ENCODE data around the gene LAMA5. TPM values are rescaled to one million over a fixed set of nuclear protein-coding genes. Genes with fewer than 3 reads are reported as not detected.
A peak's percentile ranks its signal among the peaks of the same experiment; 100 is the strongest.

The LAMA5 gene
- total and polyA plus RNA-seq, 2 of the 8 experiments (the other 6 are each of a cell fraction or from before 2014, with no cell fraction given), result 34.4 to 225 TPM

DNA sequence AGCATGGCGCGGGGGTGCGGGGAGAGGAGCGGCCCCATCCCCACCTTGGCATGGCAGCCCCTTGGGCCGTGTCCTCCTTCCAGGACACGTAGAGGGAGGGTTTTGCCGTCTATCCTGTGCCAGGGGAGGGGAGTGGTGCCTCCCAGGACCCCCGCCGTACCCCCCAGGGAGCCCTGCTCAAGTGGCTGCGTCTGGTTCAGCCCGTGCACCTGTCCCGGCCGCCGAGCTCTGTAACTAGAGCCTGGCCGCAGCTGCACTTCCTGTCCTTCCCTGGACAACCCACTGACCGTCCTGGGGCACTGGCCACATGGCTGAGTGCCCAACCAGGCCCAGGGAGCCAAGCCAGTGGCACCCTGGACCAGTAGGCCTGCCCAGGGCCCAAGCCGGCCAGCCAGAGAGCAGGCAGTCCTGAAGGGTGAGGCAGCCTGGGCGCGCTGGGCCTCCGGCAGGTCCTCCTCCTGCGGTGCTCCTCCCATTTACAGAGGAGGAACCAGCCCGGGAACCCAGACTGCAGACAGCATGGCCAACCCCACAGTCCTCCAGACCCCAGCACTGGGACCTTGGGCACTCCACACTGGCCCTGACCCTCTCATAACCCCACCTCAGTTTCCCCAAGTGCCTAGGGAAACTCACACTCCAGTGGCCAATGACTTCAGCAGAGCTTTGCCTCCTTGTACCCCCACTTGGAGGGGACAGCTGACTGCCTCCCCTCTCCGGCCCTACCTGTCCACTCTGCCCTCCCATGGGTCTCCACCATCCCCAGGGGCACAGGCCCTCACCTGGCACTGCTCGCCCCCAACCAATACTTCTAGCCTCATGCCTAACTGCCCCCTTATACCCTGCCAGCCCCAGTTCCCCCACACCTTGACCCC, 8.7 kb downstream of the LAMA5 start:
- H3K27ac ChIP-seq (ENCODE audit: low read depth, low read length), result peak overlapping the region; percentile 48; the same call in 1 of the 2 replicates
- peak overlapping the region; percentile 76 for H2BK5ac ChIP-seq (ENCODE audit: low read depth, low read length)
- TF ChIP-seq, protein P1, sequence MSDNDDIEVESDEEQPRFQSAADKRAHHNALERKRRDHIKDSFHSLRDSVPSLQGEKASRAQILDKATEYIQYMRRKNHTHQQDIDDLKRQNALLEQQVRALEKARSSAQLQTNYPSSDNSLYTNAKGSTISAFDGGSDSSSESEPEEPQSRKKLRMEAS (IDR thresholded peaks at IDR 0.05), result no peak
- TF ChIP-seq CBX8 (IDR thresholded peaks at IDR 0.05; ENCODE audit: borderline replicate concordance, low read depth, low read length) (no peak), SP1 (IDR thresholded peaks at IDR 0.05; ENCODE audit: low read depth, low read length) (no peak), GTF2F1 (IDR thresholded peaks at IDR 0.05; ENCODE audit: borderline replicate concordance, low read depth, low read length) (no peak), MAFK (IDR thresholded peaks at IDR 0.05; ENCODE audit: low read depth, low read length) (no peak), TAF1 (IDR thresholded peaks at IDR 0.05; ENCODE audit: low read depth, low read length) (no peak), BRCA1 (IDR thresholded peaks at IDR 0.05; ENCODE audit: low read depth, low read length) (no peak), HDAC6 (IDR thresholded peaks at IDR 0.05; ENCODE audit: low read depth, low read length) (no peak), ASH2L (IDR thresholded peaks at IDR 0.05; ENCODE audit: low read length) (no peak), SUZ12 (IDR thresholded peaks at IDR 0.05; ENCODE audit: low read length) (no peak), RFX5 (IDR thresholded peaks at IDR 0.05; ENCODE audit: borderline replicate concordance, low read depth, low read length) (no peak)
- DNase-seq (ENCODE audit: low read depth in 1 of 2, low spot score in 2 of 2) (no peak), FAIRE-seq (no peak)
- no peak overlapping the region for H3K4me2 ChIP-seq (ENCODE audit: insufficient read depth in 1 of 2, low read depth in 2 of 2, low read length in 2 of 2)
- peak overlapping the region; percentile 82 for H4K8ac ChIP-seq (ENCODE audit: extremely low read depth, insufficient read depth, low read length)
- peak overlapping the region; percentile 93 for H4K91ac ChIP-seq (replicated peaks; ENCODE audit: insufficient read length, low read length)
- H3K56ac ChIP-seq (replicated peaks; ENCODE audit: insufficient read length, low read depth, low read length), result peak overlapping the region; percentile 53
- no peak overlapping the region for H3K23ac ChIP-seq (ENCODE audit: insufficient read length)
- no peaks in the 10 kb centered on the region for H3K9me3 ChIP-seq (ENCODE audit: insufficient read depth in 2 of 2, low read depth in 1 of 2, low read length in 1 of 2)
- H2BK20ac ChIP-seq (ENCODE audit: low read length), result peak overlapping the region; percentile 90; the same call in 1 of the 2 replicates
- H3K14ac ChIP-seq (ENCODE audit: insufficient read length), result no peak overlapping the region
- peaks cover 31% of the 10 kb centered on the region for H3K79me1 ChIP-seq (ENCODE audit: low read depth, low read length)
- WGBS, 2 experiments (ENCODE audit: extremely low coverage in 1 of 2, insufficient coverage in 1 of 2, insufficient read length in 1 of 2, insufficient replicate concordance in 2 of 2, low coverage in 1 of 2, low lambda C conversion rate in 2 of 2, missing lambda C conversion rate in 1 of 2), result 88% methylated on average over 19 of the region's 24 CpGs; no CpG with 5 or more reads in 1 of the 2 experiments
- H2BK120ac ChIP-seq (replicated peaks; ENCODE audit: low read depth, low read length), result peak overlapping the region; percentile 22
- peaks cover 0 to 19% (median 2%) of the 10 kb centered on the region in 4 experiments; a peak in 3 of 8 replicates for H3K36me3 ChIP-seq (ENCODE audit: control insufficient read depth in 2 of 4, insufficient read depth in 4 of 4, low read length in 3 of 4)
- ChIA-PET CTCF (ENCODE audit: partially characterized antibody) (interaction anchor here (0.9 to 3.6 kb wide), 8 partner anchors 10 to 57 kb away, joined by 3 to 30 read pairs (median 4); partner anchors contain the start of gene LAMA5), POLR2A (ENCODE audit: partially characterized antibody) (interaction anchor here (0.9 to 10.4 kb wide), 16 partner anchors 7 to 52 kb away, joined by 3 to 114 read pairs (median 4); partner anchors contain the start of genes CABLES2, LAMA5 and RPS21)
- H3K4me3 ChIP-seq (ENCODE audit: extremely low read depth in 1 of 4, insufficient read depth in 2 of 4, low read depth in 3 of 4, low read length in 4 of 4), result no peak overlapping the region
- no peak overlapping the region for H4K5ac ChIP-seq (ENCODE audit: insufficient read length, low read depth, low read length)
- H3K23me2 ChIP-seq (ENCODE audit: low read depth, low read length), result peaks cover 2% of the 10 kb centered on the region; the same call in 1 of the 2 replicates
- H2BK12ac ChIP-seq (ENCODE audit: low read depth, low read length), result peak overlapping the region; percentile 84
- no peak overlapping the region for H2BK15ac ChIP-seq (ENCODE audit: low read length)
- no peak overlapping the region for H3K9ac ChIP-seq (replicated peaks in 1 of 4; ENCODE audit: extremely low read depth in 1 of 4, low read depth in 3 of 4, low read length in 3 of 4)
- peaks cover 12 to 78% of the 10 kb centered on the region in 2 experiments; a peak in 3 of 4 replicates for H3K79me2 ChIP-seq (ENCODE audit: control insufficient read depth in 1 of 2, insufficient read depth in 2 of 2, low read length in 2 of 2)
- peaks cover 0 to 23% of the 10 kb centered on the region in 2 experiments for H4K20me1 ChIP-seq (replicated peaks in 1 of 2; ENCODE audit: control insufficient read depth in 1 of 2, insufficient read depth in 2 of 2, low read length in 2 of 2)
- no peak overlapping the region for H2AFZ ChIP-seq (ENCODE audit: low read length)
- peak overlapping the region; percentile 86; the same call in 1 of the 2 replicates for H2AK5ac ChIP-seq (ENCODE audit: low read depth, low read length)
- peak overlapping the region; percentile 71 for H3K18ac ChIP-seq (ENCODE audit: extremely low read depth, low read length)
- peak overlapping the region; percentile 47 for H3K4ac ChIP-seq (replicated peaks; ENCODE audit: insufficient read length, low read depth, low read length)
- no peaks in the 10 kb centered on the region for H3K27me3 ChIP-seq (replicated peaks in 1 of 4; ENCODE audit: control insufficient read depth in 3 of 4, extremely low read depth in 1 of 4, insufficient read depth in 3 of 4, low read length in 3 of 4)
- H3K4me1 ChIP-seq (replicated peaks in 1 of 4; ENCODE audit: control insufficient read depth in 3 of 4, insufficient read depth in 4 of 4, low read length in 3 of 4), result peaks cover 8 to 70% (median 58%) of the 10 kb centered on the region in 4 experiments

Measured in H1 (cell line).